Caco-2 (cell line): ENCODE results near the gene SYT15B. TPM values are rescaled to one million over a fixed set of nuclear protein-coding genes. Genes with fewer than 3 reads are reported as not detected.
"Not testable (repeated sequence)": the region's sequence is repeated elsewhere in the genome, so short reads cannot be mapped to it uniquely, and the experiment has no call there.

Experiments
- BruUV-seq: library from RNA; stranded (reverse); fragments of 400-500 nt; replicated peaks from 2 replicates; lab custom pipeline; 2021; lab: Mats Ljungman, UMichigan
- CTCF ChIA-PET: fragments of 300-600 bp; sonication (Branson Sonifier 250); formaldehyde crosslinking; loops from one replicate; lab custom pipeline; 2022; ENCODE audit warnings: antibody characterized with exemption; lab: Charles Lee
- POLR2A ChIA-PET: fragments of 300-600 bp; sonication (Branson Sonifier 250); formaldehyde crosslinking; loops from one replicate; lab custom pipeline; 2022; ENCODE audit warnings: antibody characterized with exemption; lab: Charles Lee
- DNase-seq, 2 experiments: peaks; one replicate each; pipeline versions ENCODE4 v3.0.0 to v3.0.0-alpha.2; 2020 to 2022
- H3K27me3 ChIP-seq: replicated peaks from 2 replicates; pipeline ENCODE4 v1.6.0; 2011; ENCODE audit warnings: low read length; ENCODE audit not compliant: control insufficient read depth, insufficient read depth
- H3K36me3 ChIP-seq: 2 replicates; pipeline ENCODE4 v1.5.1; 2011; ENCODE audit warnings: low read length; ENCODE audit not compliant: control insufficient read depth, insufficient read depth
- H3K4me1 ChIP-seq: fragments of 250-450 bp; sonication (Bioruptor Pico); 2 replicates; pipeline ENCODE4 v1.5.1; 2020; ENCODE audit warnings: mild to moderate bottlenecking
- H3K4me3 ChIP-seq: 2 replicates; pipeline ENCODE4 v1.5.1; 2011; ENCODE audit warnings: low read depth, mild to moderate bottlenecking, control low read depth, low read length
- H3K9me3 ChIP-seq: fragments of 250-450 bp; sonication (Bioruptor Pico); 2 replicates; pipeline ENCODE4 v1.5.1; 2020; ENCODE audit warnings: mild to moderate bottlenecking, moderate library complexity
- H3K27ac Mint-ChIP-seq: one replicate; pipeline ENCODE4 v1.8.0; 2022; ENCODE audit warnings: mixed read lengths; ENCODE audit not compliant: unreplicated experiment
- H3K27me3 Mint-ChIP-seq: one replicate; pipeline ENCODE4 v1.8.0; 2022; ENCODE audit warnings: mixed read lengths; ENCODE audit not compliant: insufficient read depth, unreplicated experiment
- H3K36me3 Mint-ChIP-seq: one replicate; pipeline ENCODE4 v1.8.0; 2022; ENCODE audit warnings: mild to moderate bottlenecking, mixed read lengths; ENCODE audit not compliant: insufficient read depth, unreplicated experiment
- H3K4me1 Mint-ChIP-seq: one replicate; pipeline ENCODE4 v1.8.0; 2022; ENCODE audit warnings: low read depth, mixed read lengths; ENCODE audit not compliant: unreplicated experiment
- H3K4me3 Mint-ChIP-seq: one replicate; pipeline ENCODE4 v1.8.0; 2022; ENCODE audit warnings: mild to moderate bottlenecking, moderate library complexity, mixed read lengths; ENCODE audit not compliant: unreplicated experiment
- H3K9me3 Mint-ChIP-seq: one replicate; pipeline ENCODE4 v1.8.0; 2022; ENCODE audit warnings: mixed read lengths; ENCODE audit not compliant: unreplicated experiment
- intact Hi-C: fragments of 100-400 bp; cut with micrococcal nuclease; formaldehyde crosslinking; loops from one replicate; pipeline ENCODE4 v1.10.0; 2022; ENCODE audit not compliant: unreplicated experiment
- total RNA-seq: library from RNA; stranded (reverse); gene quantifications from 2 replicates; pipeline ENCODE4 v1.2.3, GENCODE V29; 2022
- TF ChIP-seq, protein P1 (sequence below), 2 experiments: fragments of 200-600 bp in 1 of 2; IDR thresholded peaks; 1 replicate in 1 of 2; 2 replicates in 1 of 2; pipeline versions ENCODE4 v1.5.1 to v1.8.0; 2011 to 2022; ENCODE audit warnings: antibody characterized with exemption in 1 of 2, control low read depth in 1 of 2, inconsistent platforms in 1 of 2, low read depth in 1 of 2, low read length in 1 of 2, mild to moderate bottlenecking in 1 of 2, moderate library complexity in 1 of 2; ENCODE audit not compliant: insufficient read depth in 1 of 2, severe bottlenecking in 1 of 2, unreplicated experiment in 1 of 2

Gene SYT15B
- total RNA-seq, 1 experiment from 2014 or later: 0.11 TPM

DNA sequence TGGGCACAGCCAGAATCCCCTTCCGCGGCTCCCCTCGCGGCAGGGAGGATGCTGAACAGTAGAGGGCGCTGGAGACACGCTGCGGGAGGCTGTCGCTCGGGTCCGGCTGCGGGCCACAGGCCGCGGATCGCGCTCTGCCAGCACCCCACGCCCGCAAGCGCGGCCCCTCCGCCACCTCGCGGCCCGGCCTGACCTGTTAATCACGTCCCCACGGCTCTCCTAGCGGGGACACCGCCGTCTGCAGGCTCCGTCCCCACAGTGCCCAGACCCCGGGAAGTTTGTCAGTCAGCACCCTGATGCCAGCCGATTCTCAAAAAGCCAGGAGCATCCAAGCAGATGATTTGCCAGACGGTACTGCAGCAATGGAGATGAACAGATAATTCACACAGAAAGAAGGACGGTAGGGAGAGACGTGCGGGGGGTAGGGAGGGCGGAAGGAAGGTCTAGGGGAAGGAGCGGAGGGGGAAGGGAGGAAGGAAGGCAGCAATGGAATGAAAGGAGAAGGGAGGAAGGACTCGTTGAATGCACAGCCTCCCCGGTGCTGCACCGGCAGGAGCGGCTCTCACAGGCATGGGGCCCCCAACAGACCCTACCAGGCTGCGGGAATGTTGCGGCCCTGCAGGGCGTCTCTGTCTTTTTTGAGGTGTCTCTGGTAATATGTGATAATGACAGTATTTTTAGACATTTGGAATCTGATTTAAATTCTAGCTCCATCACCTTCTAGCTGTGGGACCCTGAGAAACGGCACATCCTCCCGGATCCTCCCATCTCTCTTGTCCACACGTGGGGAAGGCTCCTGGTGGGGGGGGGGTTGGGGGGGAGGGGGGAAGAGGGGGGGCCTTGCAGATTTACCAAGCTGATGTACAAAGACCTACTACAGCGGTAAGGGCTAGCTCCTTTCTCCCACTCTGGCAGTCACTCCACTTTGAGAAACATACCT lies 19.5 kb downstream of the SYT15B start:
- H3K4me1 Mint-ChIP-seq, H3K36me3 Mint-ChIP-seq, H3K9me3 ChIP-seq, H3K27ac Mint-ChIP-seq, H3K4me1 ChIP-seq, CTCF ChIA-PET, intact Hi-C loops, H3K36me3 ChIP-seq, POLR2A ChIA-PET, H3K27me3 Mint-ChIP-seq, H3K27me3 ChIP-seq, H3K9me3 Mint-ChIP-seq, BruUV-seq: not testable (repeated sequence)
- TF ChIP-seq, protein P1, sequence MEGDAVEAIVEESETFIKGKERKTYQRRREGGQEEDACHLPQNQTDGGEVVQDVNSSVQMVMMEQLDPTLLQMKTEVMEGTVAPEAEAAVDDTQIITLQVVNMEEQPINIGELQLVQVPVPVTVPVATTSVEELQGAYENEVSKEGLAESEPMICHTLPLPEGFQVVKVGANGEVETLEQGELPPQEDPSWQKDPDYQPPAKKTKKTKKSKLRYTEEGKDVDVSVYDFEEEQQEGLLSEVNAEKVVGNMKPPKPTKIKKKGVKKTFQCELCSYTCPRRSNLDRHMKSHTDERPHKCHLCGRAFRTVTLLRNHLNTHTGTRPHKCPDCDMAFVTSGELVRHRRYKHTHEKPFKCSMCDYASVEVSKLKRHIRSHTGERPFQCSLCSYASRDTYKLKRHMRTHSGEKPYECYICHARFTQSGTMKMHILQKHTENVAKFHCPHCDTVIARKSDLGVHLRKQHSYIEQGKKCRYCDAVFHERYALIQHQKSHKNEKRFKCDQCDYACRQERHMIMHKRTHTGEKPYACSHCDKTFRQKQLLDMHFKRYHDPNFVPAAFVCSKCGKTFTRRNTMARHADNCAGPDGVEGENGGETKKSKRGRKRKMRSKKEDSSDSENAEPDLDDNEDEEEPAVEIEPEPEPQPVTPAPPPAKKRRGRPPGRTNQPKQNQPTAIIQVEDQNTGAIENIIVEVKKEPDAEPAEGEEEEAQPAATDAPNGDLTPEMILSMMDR (IDR thresholded peaks at IDR 0.05; ENCODE audit: insufficient read depth in 1 of 2, low read depth in 1 of 2, low read length in 1 of 2, severe bottlenecking in 1 of 2, unreplicated experiment in 1 of 2): peak; percentile 8 to 23
- peak overlapping the region; percentile 51 for H3K4me3 ChIP-seq
- peak overlapping the region; percentile 74 for H3K4me3 Mint-ChIP-seq
- DNase-seq: peak; percentile 78 to 82

DNA sequence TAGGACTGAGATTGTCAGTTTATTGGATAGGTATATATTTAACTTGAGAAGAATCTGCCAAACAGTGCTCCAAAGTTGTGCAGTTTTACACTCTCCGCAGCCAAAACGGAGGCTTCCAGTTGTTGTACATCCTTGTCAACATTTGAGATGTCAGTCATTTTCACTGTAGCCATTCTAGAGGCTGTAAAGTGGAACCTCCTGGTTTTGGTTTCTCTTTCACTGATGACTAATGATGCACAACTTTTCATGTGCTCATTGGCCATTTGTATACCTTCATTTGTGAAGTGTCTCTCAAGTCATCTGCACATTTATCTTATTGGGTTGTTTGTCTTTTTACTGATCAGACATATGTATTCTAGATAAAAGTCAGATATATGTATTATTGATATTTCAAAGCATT lies 22.5 kb downstream of the SYT15B start:
- intact Hi-C loops, BruUV-seq: not testable (repeated sequence)

DNA sequence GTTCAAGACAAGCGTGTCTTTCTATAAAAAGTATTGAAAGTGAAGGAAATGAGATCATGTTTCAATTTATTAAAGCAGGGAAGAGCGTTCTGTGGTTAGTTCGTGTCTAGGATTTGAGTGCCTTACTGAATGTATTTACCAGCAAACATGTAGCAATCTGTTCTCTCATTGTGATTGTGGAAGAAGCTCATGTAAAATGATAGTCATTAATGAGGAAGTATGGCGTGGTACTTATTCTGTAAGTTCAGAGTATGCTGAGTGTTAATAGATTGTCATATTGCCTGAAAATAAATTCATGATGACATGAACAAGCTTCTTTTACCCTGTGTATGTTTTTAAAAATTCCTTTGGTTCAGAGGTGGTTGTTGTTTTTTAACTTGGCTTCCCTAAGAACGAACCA lies 32.5 kb downstream of the SYT15B start:
- DNase-seq, H3K9me3 ChIP-seq, H3K27me3 Mint-ChIP-seq, CTCF ChIA-PET, H3K4me3 ChIP-seq, H3K27ac Mint-ChIP-seq, H3K4me3 Mint-ChIP-seq, BruUV-seq, H3K9me3 Mint-ChIP-seq, H3K4me1 ChIP-seq, H3K36me3 ChIP-seq, POLR2A ChIA-PET, intact Hi-C loops, H3K27me3 ChIP-seq, H3K4me1 Mint-ChIP-seq, H3K36me3 Mint-ChIP-seq: not testable (repeated sequence)

More for the DNA sequence above, 22.5 kb downstream of the SYT15B start:
- H3K36me3 ChIP-seq, H3K27me3 ChIP-seq, H3K4me3 ChIP-seq, H3K4me1 Mint-ChIP-seq, H3K9me3 Mint-ChIP-seq, POLR2A ChIA-PET, H3K9me3 ChIP-seq, H3K4me3 Mint-ChIP-seq, H3K27ac Mint-ChIP-seq, H3K36me3 Mint-ChIP-seq, DNase-seq, H3K27me3 Mint-ChIP-seq, CTCF ChIA-PET, H3K4me1 ChIP-seq: not testable (repeated sequence)

DNA sequence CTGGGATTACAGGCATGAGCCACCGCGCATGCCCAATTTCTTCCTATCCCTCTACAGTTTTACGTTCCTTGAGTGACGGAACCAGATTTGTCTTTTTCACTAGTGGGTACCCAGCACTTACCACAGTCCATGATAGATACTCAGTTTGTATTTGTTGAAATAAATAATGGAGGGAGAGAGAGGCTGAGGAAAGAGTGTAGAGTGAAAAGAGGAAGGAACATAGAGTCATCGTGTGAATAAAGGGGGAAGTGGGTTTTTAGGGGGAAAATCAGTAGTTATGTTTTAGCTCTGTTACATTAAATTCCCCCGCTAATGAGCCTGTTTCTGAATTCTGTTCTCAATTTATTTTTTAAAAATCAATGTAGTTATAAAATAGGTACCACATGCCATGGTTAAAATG lies 37.7 kb downstream of the SYT15B start:
- H3K9me3 Mint-ChIP-seq, BruUV-seq, DNase-seq, H3K27me3 Mint-ChIP-seq, H3K27me3 ChIP-seq, H3K4me1 ChIP-seq, H3K27ac Mint-ChIP-seq, intact Hi-C loops, POLR2A ChIA-PET, H3K36me3 ChIP-seq, H3K4me3 Mint-ChIP-seq, H3K4me3 ChIP-seq, H3K9me3 ChIP-seq, H3K36me3 Mint-ChIP-seq, H3K4me1 Mint-ChIP-seq, CTCF ChIA-PET: not testable (repeated sequence)

DNA sequence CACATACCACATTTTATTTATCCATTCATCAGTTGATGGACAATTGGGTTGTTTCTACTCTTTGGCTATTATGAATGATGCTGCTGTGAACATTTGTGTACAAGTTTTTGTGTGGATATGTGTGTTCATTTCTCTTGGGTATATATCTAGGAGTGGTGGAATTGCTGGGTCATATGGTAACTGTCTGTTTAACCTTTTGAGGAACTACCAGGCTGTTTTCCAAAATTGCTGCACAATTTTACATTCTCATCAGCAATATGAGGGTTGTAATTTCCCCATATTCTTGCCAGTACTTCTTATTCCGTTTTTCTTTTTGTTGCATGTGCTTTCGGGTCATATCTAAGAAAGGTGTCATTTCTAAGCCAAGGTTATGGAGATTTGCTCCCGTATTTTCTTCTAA lies 38.3 kb downstream of the SYT15B start:
- intact Hi-C loops, H3K4me1 Mint-ChIP-seq, H3K27ac Mint-ChIP-seq, H3K36me3 Mint-ChIP-seq, H3K27me3 Mint-ChIP-seq, H3K4me3 ChIP-seq, H3K36me3 ChIP-seq, H3K27me3 ChIP-seq, DNase-seq, H3K9me3 ChIP-seq, H3K4me1 ChIP-seq, H3K4me3 Mint-ChIP-seq, H3K9me3 Mint-ChIP-seq, POLR2A ChIA-PET, CTCF ChIA-PET, BruUV-seq: not testable (repeated sequence)

DNA sequence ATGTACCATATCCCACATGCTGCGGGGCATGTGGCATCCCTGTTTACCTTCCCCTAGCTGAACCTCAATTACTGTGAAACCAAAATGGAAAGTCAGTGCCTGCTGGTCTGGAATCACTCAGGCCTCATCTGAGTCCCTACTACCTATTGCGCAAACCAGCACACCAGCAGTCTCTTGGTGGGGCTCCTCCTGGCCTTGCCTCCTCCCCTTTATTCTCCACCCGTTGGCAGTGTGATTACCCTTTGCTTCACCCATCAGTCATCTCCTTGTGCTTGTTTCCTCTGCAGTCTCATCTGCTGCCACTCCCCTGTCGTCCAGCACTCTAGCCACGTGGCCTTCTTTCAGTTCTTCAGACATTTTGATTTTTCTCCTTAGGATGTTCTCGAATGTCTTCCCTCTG lies 39.3 kb downstream of the SYT15B start:
- POLR2A ChIA-PET, BruUV-seq, H3K4me3 Mint-ChIP-seq, H3K4me1 ChIP-seq, H3K4me3 ChIP-seq, DNase-seq, intact Hi-C loops, H3K27me3 ChIP-seq, H3K9me3 Mint-ChIP-seq, H3K9me3 ChIP-seq, H3K36me3 ChIP-seq, H3K27me3 Mint-ChIP-seq, H3K4me1 Mint-ChIP-seq, H3K36me3 Mint-ChIP-seq, H3K27ac Mint-ChIP-seq, CTCF ChIA-PET: not testable (repeated sequence)
